ENCODE measurements around the gene SHISA6.

DNA sequence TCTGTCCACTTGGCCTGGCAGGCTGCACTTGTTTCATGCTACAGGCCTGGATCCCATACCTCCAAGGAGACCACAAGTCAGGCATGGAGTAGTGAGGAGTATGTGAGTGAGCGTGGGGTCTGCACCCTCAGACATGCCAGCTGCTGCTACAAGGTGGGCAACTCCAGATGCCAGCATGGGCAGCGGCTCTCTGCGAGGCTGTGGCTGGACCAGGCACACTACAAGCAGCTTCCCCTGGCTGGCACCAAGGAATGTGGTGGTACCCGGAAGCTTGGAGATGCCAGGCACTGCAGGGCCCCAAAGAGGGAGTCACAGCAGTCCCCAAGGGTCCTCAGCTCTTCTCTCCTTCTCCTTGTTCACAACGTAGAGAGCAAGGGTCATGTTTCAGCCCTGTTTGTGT, 341.2 kb downstream of the SHISA6 start:
- TF ChIP-seq, protein P1, sequence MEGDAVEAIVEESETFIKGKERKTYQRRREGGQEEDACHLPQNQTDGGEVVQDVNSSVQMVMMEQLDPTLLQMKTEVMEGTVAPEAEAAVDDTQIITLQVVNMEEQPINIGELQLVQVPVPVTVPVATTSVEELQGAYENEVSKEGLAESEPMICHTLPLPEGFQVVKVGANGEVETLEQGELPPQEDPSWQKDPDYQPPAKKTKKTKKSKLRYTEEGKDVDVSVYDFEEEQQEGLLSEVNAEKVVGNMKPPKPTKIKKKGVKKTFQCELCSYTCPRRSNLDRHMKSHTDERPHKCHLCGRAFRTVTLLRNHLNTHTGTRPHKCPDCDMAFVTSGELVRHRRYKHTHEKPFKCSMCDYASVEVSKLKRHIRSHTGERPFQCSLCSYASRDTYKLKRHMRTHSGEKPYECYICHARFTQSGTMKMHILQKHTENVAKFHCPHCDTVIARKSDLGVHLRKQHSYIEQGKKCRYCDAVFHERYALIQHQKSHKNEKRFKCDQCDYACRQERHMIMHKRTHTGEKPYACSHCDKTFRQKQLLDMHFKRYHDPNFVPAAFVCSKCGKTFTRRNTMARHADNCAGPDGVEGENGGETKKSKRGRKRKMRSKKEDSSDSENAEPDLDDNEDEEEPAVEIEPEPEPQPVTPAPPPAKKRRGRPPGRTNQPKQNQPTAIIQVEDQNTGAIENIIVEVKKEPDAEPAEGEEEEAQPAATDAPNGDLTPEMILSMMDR (conservative IDR thresholded peaks at IDR 0.05; ENCODE audit: low read depth, low read length): no peak
- TF ChIP-seq EZH2 (IDR thresholded peaks at IDR 0.05; ENCODE audit: borderline replicate concordance, low read depth, low read length, poor library complexity, severe bottlenecking): no peak

All from A673 (cell line).